GM12873 (cell line): ENCODE results near the gene CEACAM4.

Experiments
- CTCF ChIP-seq: IDR thresholded peaks from 2 replicates; pipeline ENCODE4 v1.5.1; 2012; ENCODE audit warnings: low read depth, mild to moderate bottlenecking, moderate library complexity, low read length, control low read depth; ENCODE audit not compliant: insufficient read depth; ENCODE audit errors: missing control alignments

CEACAM4 gene

GRCh38 chr19:41569481-41570150, 57.3 kb downstream of the CEACAM4 start:
- TF ChIP-seq CTCF: no peak
